Endothelial cell of umbilical vein (primary cell): Measurements from ENCODE around the gene ULK2. TPM values are rescaled to one million over a fixed set of nuclear protein-coding genes. Genes with fewer than 3 reads are reported as not detected.

Source experiments
- BruUV-seq: library from RNA; stranded (reverse); fragments of 400-500 nt; replicated peaks from 2 replicates; lab custom pipeline; 2021; lab: Mats Ljungman, UMichigan
- CTCF ChIA-PET: fragments of 300-600, 350-600 bp; sonication (Branson Sonifier 250); formaldehyde crosslinking; loops from one replicate; lab custom pipeline; 2021; ENCODE audit warnings: antibody characterized with exemption, inconsistent platforms; lab: Charles Lee
- POLR2A ChIA-PET: fragments of 300-600, 350-600 bp; sonication (Branson Sonifier 250); formaldehyde crosslinking; loops from one replicate; lab custom pipeline; 2021; ENCODE audit warnings: antibody characterized with exemption, inconsistent platforms; lab: Charles Lee
- DNase-seq: peaks from one replicate; pipeline ENCODE4 v3.0.0-alpha.2; 2011; ENCODE audit warnings: low read depth, low spot score
- FAIRE-seq: peaks from 2 replicates; lab custom pipeline; 2011; peaks lifted over from hg19 to GRCh38; lab: Jason Lieb, UNC
- H2AFZ ChIP-seq: 2 replicates; pipeline ENCODE4 v1.6.0; 2012; ENCODE audit warnings: low read depth, low read length, control low read depth, inconsistent platforms
- H3K27ac ChIP-seq: 2 replicates; pipeline ENCODE4 v1.5.1; 2011; ENCODE audit warnings: low read depth, mild to moderate bottlenecking, control low read depth, low read length, moderate library complexity; ENCODE audit not compliant: insufficient read depth
- H3K27me3 ChIP-seq, 2 experiments: 2 replicates each; pipeline versions ENCODE4 v1.6.0 to v1.6.1; 2011; ENCODE audit warnings: low read length in 2 of 2, mixed read lengths in 1 of 2; ENCODE audit not compliant: control insufficient read depth in 2 of 2, insufficient read depth in 2 of 2
- H3K36me3 ChIP-seq, 2 experiments: 2 replicates in 1 of 2; 3 replicates in 1 of 2; pipeline ENCODE4 v1.5.1; 2011; ENCODE audit warnings: low read length in 2 of 2, mild to moderate bottlenecking in 1 of 2, moderate library complexity in 1 of 2; ENCODE audit not compliant: control insufficient read depth in 2 of 2, insufficient read depth in 2 of 2; ENCODE audit errors: extremely low read depth in 1 of 2
- H3K4me1 ChIP-seq: 3 replicates; pipeline ENCODE4 v1.5.1; 2011; ENCODE audit warnings: mild to moderate bottlenecking, low read length; ENCODE audit not compliant: control insufficient read depth, insufficient read depth; ENCODE audit errors: extremely low read depth
- H3K4me2 ChIP-seq: 2 replicates; pipeline ENCODE4 v1.6.1; 2011; ENCODE audit warnings: low read length, control low read depth, mixed read lengths; ENCODE audit not compliant: insufficient read depth
- H3K4me3 ChIP-seq, 3 experiments: fragments of 200-600 bp in 1 of 3; sonication (generic), shearing (Covaris generic) in 1 of 3; replicated peaks in 1 of 3; 2 replicates each; pipeline ENCODE4 v1.5.1; 2011 to 2016; ENCODE audit warnings: control low read depth in 3 of 3, low read length in 3 of 3, mild to moderate bottlenecking in 2 of 3, inconsistent platforms in 1 of 3, low read depth in 1 of 3, moderate library complexity in 1 of 3; ENCODE audit not compliant: insufficient read depth in 1 of 3
- H3K79me2 ChIP-seq: 2 replicates; pipeline ENCODE4 v1.6.0; 2012; ENCODE audit warnings: low read length, inconsistent platforms; ENCODE audit not compliant: control insufficient read depth, insufficient read depth
- H3K9ac ChIP-seq: replicated peaks from 2 replicates; pipeline ENCODE3; 2011; ENCODE audit warnings: low read length, control low read depth; ENCODE audit not compliant: insufficient read depth; ENCODE audit errors: extremely low read depth
- H3K9me1 ChIP-seq: replicated peaks from 3 replicates; pipeline ENCODE4 v1.6.0; 2011; ENCODE audit warnings: mild to moderate bottlenecking, low read length; ENCODE audit not compliant: control insufficient read depth, insufficient read depth; ENCODE audit errors: extremely low read depth
- H3K9me3 ChIP-seq: replicated peaks from 2 replicates; pipeline ENCODE4 v1.5.1; 2012; ENCODE audit warnings: low read length, inconsistent platforms; ENCODE audit not compliant: control insufficient read depth, insufficient read depth
- H4K20me1 ChIP-seq: replicated peaks from 2 replicates; pipeline ENCODE3; 2011; ENCODE audit warnings: mild to moderate bottlenecking, low read length; ENCODE audit not compliant: control insufficient read depth, insufficient read depth; ENCODE audit errors: extremely low read depth
- EZH2 ChIP-seq: IDR thresholded peaks from 2 replicates; pipeline ENCODE4 v1.6.1; 2012; ENCODE audit warnings: borderline replicate concordance, low read depth, mild to moderate bottlenecking, moderate library complexity, low read length, inconsistent platforms; ENCODE audit not compliant: severe bottlenecking
- FOS ChIP-seq: IDR thresholded peaks from 2 replicates; pipeline ENCODE4 v1.6.1; 2011; ENCODE audit warnings: mild to moderate bottlenecking, low read length, moderate library complexity, borderline replicate concordance; ENCODE audit not compliant: insufficient read depth
- GATA2 ChIP-seq: IDR thresholded peaks from 2 replicates; pipeline ENCODE4 v1.7.0; 2011; ENCODE audit warnings: low read depth, mild to moderate bottlenecking, moderate library complexity, mixed read lengths, low read length; ENCODE audit not compliant: insufficient read length, insufficient read depth
- JUN ChIP-seq: IDR thresholded peaks from 2 replicates; pipeline ENCODE4 v1.6.1; 2011; ENCODE audit warnings: borderline replicate concordance, low read depth; ENCODE audit not compliant: insufficient read length, insufficient read depth
- MYC ChIP-seq: IDR thresholded peaks from one replicate; pipeline ENCODE4 v1.6.1; 2011; ENCODE audit warnings: mild to moderate bottlenecking, low read depth, low read length
- POLR2A ChIP-seq: IDR thresholded peaks from 2 replicates; pipeline ENCODE4 v1.6.1; 2012; ENCODE audit warnings: low read depth, mild to moderate bottlenecking, control low read depth, low read length
- POLR2AphosphoS5 ChIP-seq: IDR thresholded peaks from 2 replicates; pipeline ENCODE4 v1.6.1; 2012; ENCODE audit warnings: low read depth, mild to moderate bottlenecking, control low read depth, low read length, moderate library complexity; ENCODE audit not compliant: insufficient read depth
- dilution Hi-C: fragments of 300-500 bp; cut with MboI; formaldehyde crosslinking; loops from one replicate; pipeline ENCODE4 v1.15.0; 2019; ENCODE audit warnings: low sequenced_read_pairs; ENCODE audit not compliant: extremely low pct_ligation_motif_present
- intact Hi-C: fragments of 100-400 bp; cut with micrococcal nuclease; formaldehyde crosslinking; loops from one replicate; pipeline ENCODE4 v1.10.0; 2022
- polyA plus RNA-seq, 4 experiments: library from polyadenylated mRNA; depleted of rRNA in 3 of 4; stranded (reverse) in 3 of 4; unstranded in 1 of 4; fragments of >200 nt; gene quantifications; 2 replicates each; pipeline versions ENCODE4 v1.2.1 to v1.2.3, GENCODE V29; 2011 to 2012; ENCODE audit warnings: missing spikeins in 1 of 4
- total RNA-seq: library from RNA; stranded (reverse); gene quantifications from 2 replicates; pipeline ENCODE4 v1.2.3, GENCODE V29; 2021
- TF ChIP-seq, protein P1 (sequence below): IDR thresholded peaks from 2 replicates; pipeline ENCODE4 v1.6.1; 2011; ENCODE audit not compliant: insufficient read depth, insufficient read length
- TF ChIP-seq, protein P2 (sequence below), 2 donors: IDR thresholded peaks; 1 replicate in 1 of 2; 2 replicates in 1 of 2; pipeline ENCODE4 v1.5.1; 2011; ENCODE audit warnings: low read length in 2 of 2, mild to moderate bottlenecking in 2 of 2, moderate library complexity in 2 of 2, control low read depth in 1 of 2, inconsistent platforms in 1 of 2, low read depth in 1 of 2; ENCODE audit not compliant: insufficient read depth in 1 of 2; ENCODE audit errors: extremely low read depth in 1 of 2

Gene ULK2
- total and polyA plus RNA-seq, 2 donors (not counting 3 experiments of a cell fraction or from before 2014, with no cell fraction given): 19.3 to 26.7 TPM

DNA sequence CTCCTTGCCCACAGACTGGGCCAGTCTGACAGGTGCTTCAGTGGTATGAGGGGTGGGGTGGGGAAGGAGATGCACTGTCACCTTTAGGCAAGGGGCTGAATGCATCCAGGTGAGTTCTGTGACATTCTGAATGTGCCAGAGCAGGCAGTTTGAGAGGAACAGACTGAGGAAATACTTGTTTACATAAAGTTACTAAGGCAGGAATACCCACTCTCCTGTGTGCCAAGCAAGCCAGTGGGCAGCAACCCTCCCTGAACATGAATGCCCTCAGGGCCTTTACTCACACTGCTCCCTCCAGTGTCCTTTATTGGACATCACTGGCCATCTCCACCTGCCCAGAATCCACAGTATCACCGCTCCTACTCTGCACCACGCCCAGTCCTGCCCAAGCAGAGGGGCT, 33.1 kb upstream of the ULK2 start:
- TF ChIP-seq, protein P1, sequence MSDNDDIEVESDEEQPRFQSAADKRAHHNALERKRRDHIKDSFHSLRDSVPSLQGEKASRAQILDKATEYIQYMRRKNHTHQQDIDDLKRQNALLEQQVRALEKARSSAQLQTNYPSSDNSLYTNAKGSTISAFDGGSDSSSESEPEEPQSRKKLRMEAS: no peak
- no peak for TF ChIP-seq POLR2AphosphoS5
- no peak for TF ChIP-seq POLR2A
- no peak for TF ChIP-seq EZH2
- no peak for TF ChIP-seq FOS
- TF ChIP-seq JUN: no peak
- TF ChIP-seq GATA2: no peak
- TF ChIP-seq MYC: no peak
- TF ChIP-seq, protein P2, sequence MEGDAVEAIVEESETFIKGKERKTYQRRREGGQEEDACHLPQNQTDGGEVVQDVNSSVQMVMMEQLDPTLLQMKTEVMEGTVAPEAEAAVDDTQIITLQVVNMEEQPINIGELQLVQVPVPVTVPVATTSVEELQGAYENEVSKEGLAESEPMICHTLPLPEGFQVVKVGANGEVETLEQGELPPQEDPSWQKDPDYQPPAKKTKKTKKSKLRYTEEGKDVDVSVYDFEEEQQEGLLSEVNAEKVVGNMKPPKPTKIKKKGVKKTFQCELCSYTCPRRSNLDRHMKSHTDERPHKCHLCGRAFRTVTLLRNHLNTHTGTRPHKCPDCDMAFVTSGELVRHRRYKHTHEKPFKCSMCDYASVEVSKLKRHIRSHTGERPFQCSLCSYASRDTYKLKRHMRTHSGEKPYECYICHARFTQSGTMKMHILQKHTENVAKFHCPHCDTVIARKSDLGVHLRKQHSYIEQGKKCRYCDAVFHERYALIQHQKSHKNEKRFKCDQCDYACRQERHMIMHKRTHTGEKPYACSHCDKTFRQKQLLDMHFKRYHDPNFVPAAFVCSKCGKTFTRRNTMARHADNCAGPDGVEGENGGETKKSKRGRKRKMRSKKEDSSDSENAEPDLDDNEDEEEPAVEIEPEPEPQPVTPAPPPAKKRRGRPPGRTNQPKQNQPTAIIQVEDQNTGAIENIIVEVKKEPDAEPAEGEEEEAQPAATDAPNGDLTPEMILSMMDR (IDR thresholded peaks at IDR 0.05; ENCODE audit: extremely low read depth in 1 of 2, insufficient read depth in 1 of 2, low read depth in 1 of 2, low read length in 2 of 2): no peak
- H3K27me3 ChIP-seq: no peaks in the 10 kb centered on the region
- H3K27ac ChIP-seq: no peak overlapping the region
- no peaks in the 10 kb centered on the region for H3K9me3 ChIP-seq
- no peak overlapping the region for H2AFZ ChIP-seq
- no peak overlapping the region for H3K9ac ChIP-seq
- dilution Hi-C loops: no loop called here
- intact Hi-C loops: loop anchor here (5.0 kb wide), 1 partner anchor 34 kb away; the partner anchor contains the start of gene ULK2
- peaks cover 5 to 12% of the 10 kb centered on the region in 2 experiments for H3K36me3 ChIP-seq
- DNase-seq (no peak), FAIRE-seq (no peak)
- no TSS peak for BruUV-seq
- H3K9me1 ChIP-seq: no peaks in the 10 kb centered on the region
- CTCF ChIA-PET: no interaction called here
- no peak overlapping the region for H3K4me2 ChIP-seq
- H3K4me3 ChIP-seq: no peak overlapping the region
- no peaks in the 10 kb centered on the region for H3K4me1 ChIP-seq
- no peaks in the 10 kb centered on the region for H4K20me1 ChIP-seq
- no peaks in the 10 kb centered on the region for H3K79me2 ChIP-seq
- POLR2A ChIA-PET: no interaction called here
